ENCODE measurements around the gene TEC. TPM values are rescaled to one million over a fixed set of nuclear protein-coding genes. Genes with fewer than 3 reads are reported as not detected.

TEC gene
- total RNA-seq, 4 donors from 2014 or later = 0.20 to 1.9 (median 1.1) TPM

DNA sequence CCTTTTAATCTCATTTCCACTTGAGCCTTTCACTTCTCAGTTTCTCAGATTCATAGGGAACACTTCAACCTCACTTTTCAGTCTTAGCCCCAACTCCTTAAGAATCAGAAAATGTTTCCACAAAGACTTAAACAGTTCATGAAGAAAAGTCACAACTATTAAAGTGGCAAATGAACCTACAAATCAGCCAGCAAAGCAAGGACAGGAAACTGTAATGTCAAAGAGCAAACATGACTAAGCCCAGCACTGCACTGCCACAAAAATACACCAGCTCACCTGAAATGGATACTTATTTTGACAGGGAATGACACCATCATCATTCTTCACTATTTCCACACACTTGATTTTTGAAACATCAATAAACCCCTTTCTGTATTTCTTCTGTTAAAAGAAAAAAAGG, 93.8 kb downstream of the TEC start:
- Histone ChIP-seq H3K27me3 (no peaks in the 10 kb centered on the region), H3K4me3 (no peak overlapping the region), H3K4me1 (peaks cover 0 to 12% of the 10 kb centered on the region in 2 donors), H3K36me3 (no peaks in the 10 kb centered on the region), H3K27ac (no peak overlapping the region), H3K9me3 (no peaks in the 10 kb centered on the region)
- DNase-seq (no peak), ATAC-seq (no peak)
- intact Hi-C loops (cut with DNase I; ENCODE audit: low total_unique reads) (no loop called here), in situ Hi-C loops (cut with MboI; ENCODE audit: low sequenced_read_pairs in 4 of 4) (no loop called here)
- TF ChIP-seq, protein P1, sequence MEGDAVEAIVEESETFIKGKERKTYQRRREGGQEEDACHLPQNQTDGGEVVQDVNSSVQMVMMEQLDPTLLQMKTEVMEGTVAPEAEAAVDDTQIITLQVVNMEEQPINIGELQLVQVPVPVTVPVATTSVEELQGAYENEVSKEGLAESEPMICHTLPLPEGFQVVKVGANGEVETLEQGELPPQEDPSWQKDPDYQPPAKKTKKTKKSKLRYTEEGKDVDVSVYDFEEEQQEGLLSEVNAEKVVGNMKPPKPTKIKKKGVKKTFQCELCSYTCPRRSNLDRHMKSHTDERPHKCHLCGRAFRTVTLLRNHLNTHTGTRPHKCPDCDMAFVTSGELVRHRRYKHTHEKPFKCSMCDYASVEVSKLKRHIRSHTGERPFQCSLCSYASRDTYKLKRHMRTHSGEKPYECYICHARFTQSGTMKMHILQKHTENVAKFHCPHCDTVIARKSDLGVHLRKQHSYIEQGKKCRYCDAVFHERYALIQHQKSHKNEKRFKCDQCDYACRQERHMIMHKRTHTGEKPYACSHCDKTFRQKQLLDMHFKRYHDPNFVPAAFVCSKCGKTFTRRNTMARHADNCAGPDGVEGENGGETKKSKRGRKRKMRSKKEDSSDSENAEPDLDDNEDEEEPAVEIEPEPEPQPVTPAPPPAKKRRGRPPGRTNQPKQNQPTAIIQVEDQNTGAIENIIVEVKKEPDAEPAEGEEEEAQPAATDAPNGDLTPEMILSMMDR (IDR thresholded peaks at IDR 0.05 in 4 of 5, conservative IDR thresholded peaks at IDR 0.05 in 1 of 5) = no peak
- no peak for TF ChIP-seq POLR2A (IDR thresholded peaks at IDR 0.05)

DNA sequence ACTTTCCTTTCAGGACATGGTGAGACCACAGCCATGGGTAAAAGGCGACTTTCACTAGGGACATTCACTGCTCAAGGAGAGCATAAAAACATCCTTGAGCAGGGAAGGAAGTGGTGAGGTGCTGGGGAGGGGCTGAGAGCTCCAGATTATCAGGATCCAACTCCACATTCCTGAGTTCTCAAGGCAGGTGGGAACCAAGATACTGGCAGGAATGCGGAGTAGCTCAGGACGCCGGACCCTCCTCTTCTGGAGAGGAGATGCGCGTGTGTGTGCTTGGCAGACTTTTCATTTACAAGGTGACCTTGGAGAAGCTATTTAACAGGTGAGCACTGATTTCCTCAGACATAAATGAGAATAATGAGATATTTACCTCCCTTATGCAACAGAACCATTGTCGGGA, 94.3 kb downstream of the TEC start:
- Histone ChIP-seq H3K4me1 (peaks cover 0 to 12% of the 10 kb centered on the region in 2 donors), H3K27me3 (no peaks in the 10 kb centered on the region), H3K36me3 (no peaks in the 10 kb centered on the region), H3K27ac (no peak overlapping the region), H3K9me3 (no peaks in the 10 kb centered on the region), H3K4me3 (no peak overlapping the region)
- intact Hi-C loops (cut with DNase I; ENCODE audit: low total_unique reads) = no loop called here
- in situ Hi-C loops (cut with MboI; ENCODE audit: low sequenced_read_pairs in 4 of 4) = no loop called here
- no peak for TF ChIP-seq POLR2A (IDR thresholded peaks at IDR 0.05)
- TF ChIP-seq, protein P1 (IDR thresholded peaks at IDR 0.05 in 4 of 5, conservative IDR thresholded peaks at IDR 0.05 in 1 of 5) = no peak
- ATAC-seq (no peak), DNase-seq (no peak)

DNA sequence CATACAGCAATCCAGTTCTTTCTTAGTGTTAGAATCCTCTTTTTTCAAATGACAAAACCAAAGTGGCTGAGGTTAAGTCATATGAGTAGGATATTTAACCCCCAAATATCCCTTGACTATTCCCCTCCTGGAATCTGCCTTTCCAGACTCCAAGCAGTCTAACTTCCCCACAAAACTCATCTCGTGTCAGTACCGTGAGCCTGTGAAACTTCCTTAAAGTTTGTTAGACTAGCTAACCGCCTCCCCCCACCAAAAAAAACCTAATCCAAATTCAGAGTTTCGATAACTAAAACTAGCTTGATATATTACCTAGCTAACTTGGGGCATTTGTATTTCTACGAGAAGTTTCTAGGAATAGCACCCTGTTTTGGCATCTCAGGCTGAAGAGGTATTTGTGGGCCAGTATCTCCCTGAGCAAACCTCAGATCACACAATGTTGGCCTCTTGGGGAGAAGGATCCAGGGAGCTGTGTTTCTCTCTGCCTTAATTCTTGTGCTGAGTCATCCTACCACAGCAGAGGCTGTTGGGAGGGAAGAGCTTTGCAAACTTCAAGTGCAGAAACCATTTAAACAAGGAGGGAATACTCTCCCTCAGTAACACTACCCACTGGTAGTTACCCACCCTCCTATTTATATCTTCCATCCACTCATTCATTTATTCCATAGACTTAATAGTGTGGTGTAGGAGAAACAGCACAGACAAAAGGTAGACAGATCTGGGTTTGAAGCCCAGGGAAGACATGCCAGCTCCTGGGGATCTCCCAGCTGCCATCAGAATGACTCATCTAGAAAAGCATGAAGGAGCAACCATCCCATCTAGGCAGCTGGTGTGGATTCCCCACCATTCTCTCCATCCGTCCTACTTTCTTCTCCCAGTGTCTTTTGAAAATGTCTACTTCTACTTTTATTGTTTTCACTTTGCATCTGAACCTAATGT, 96.3 kb downstream of the TEC start:
- H3K9me3 ChIP-seq = no peaks in the 10 kb centered on the region
- H3K4me1 ChIP-seq = peaks cover 0 to 12% of the 10 kb centered on the region in 2 donors
- no peaks in the 10 kb centered on the region for H3K36me3 ChIP-seq
- intact Hi-C loops (cut with DNase I; ENCODE audit: low total_unique reads) = no loop called here
- DNase-seq (no peak), ATAC-seq (peak in 1 of 2 donors; percentile 49)
- in situ Hi-C loops (cut with MboI; ENCODE audit: low sequenced_read_pairs in 4 of 4) = no loop called here
- no peak overlapping the region for H3K27ac ChIP-seq
- no peaks in the 10 kb centered on the region for H3K27me3 ChIP-seq
- TF ChIP-seq, protein P1 (IDR thresholded peaks at IDR 0.05 in 4 of 5, conservative IDR thresholded peaks at IDR 0.05 in 1 of 5) = no peak
- H3K4me3 ChIP-seq = no peak overlapping the region

DNA sequence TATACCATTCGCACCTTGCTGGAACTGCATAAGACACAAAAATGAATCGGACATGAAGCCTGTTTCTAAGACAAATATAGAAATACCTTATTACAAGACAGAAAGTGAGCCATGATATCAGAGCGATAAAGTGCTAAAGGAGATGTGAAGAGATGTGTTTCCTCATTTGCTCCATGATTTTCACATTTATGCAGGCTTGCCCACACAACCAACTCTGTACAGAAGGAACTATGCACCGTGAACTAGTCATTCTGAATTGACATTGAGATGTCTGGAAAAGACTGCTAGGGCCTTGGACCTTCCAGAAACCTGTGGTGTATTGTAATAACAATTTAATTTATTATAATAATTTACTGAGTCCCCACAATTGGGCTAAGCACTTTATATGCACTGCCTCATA, 97.0 kb downstream of the TEC start:
- no peaks in the 10 kb centered on the region for H3K27me3 ChIP-seq
- no peaks in the 10 kb centered on the region for H3K9me3 ChIP-seq
- H3K4me3 ChIP-seq = no peak overlapping the region
- in situ Hi-C loops (cut with MboI; ENCODE audit: low sequenced_read_pairs in 4 of 4) (no loop called here), intact Hi-C loops (cut with DNase I; ENCODE audit: low total_unique reads) (no loop called here)
- DNase-seq = no peak
- no peak for TF ChIP-seq POLR2A (IDR thresholded peaks at IDR 0.05)
- TF ChIP-seq, protein P1 (IDR thresholded peaks at IDR 0.05 in 4 of 5, conservative IDR thresholded peaks at IDR 0.05 in 1 of 5) = no peak
- peaks cover 0 to 12% of the 10 kb centered on the region in 2 donors for H3K4me1 ChIP-seq
- peaks cover 0 to under 1% of the 10 kb centered on the region in 2 donors for H3K36me3 ChIP-seq
- H3K27ac ChIP-seq = no peak overlapping the region
- ATAC-seq = no peak

All from gastrocnemius medialis (tissue), 4 donors.